Endothelial cell of umbilical vein (primary cell): ENCODE data around the gene TXNRD2.

Source experiments
- CTCF ChIP-seq, 2 donors: IDR thresholded peaks; 1 replicate in 1 of 2; 2 replicates in 1 of 2; pipeline ENCODE4 v1.5.1; 2011; ENCODE audit warnings: low read length in 2 of 2, mild to moderate bottlenecking in 2 of 2, moderate library complexity in 2 of 2, control low read depth in 1 of 2, inconsistent platforms in 1 of 2, low read depth in 1 of 2; ENCODE audit not compliant: insufficient read depth in 1 of 2; ENCODE audit errors: extremely low read depth in 1 of 2
- EZH2 ChIP-seq: IDR thresholded peaks from 2 replicates; pipeline ENCODE4 v1.6.1; 2012; ENCODE audit warnings: borderline replicate concordance, low read depth, mild to moderate bottlenecking, moderate library complexity, low read length, inconsistent platforms; ENCODE audit not compliant: severe bottlenecking
- JUN ChIP-seq: IDR thresholded peaks from 2 replicates; pipeline ENCODE4 v1.6.1; 2011; ENCODE audit warnings: borderline replicate concordance, low read depth; ENCODE audit not compliant: insufficient read length, insufficient read depth
- POLR2A ChIP-seq: IDR thresholded peaks from 2 replicates; pipeline ENCODE4 v1.6.1; 2012; ENCODE audit warnings: low read depth, mild to moderate bottlenecking, control low read depth, low read length
- POLR2AphosphoS5 ChIP-seq: IDR thresholded peaks from 2 replicates; pipeline ENCODE4 v1.6.1; 2012; ENCODE audit warnings: low read depth, mild to moderate bottlenecking, control low read depth, low read length, moderate library complexity; ENCODE audit not compliant: insufficient read depth
- TF ChIP-seq, protein P1 (sequence below): IDR thresholded peaks from 2 replicates; pipeline ENCODE4 v1.6.1; 2011; ENCODE audit not compliant: insufficient read depth, insufficient read length

DNA sequence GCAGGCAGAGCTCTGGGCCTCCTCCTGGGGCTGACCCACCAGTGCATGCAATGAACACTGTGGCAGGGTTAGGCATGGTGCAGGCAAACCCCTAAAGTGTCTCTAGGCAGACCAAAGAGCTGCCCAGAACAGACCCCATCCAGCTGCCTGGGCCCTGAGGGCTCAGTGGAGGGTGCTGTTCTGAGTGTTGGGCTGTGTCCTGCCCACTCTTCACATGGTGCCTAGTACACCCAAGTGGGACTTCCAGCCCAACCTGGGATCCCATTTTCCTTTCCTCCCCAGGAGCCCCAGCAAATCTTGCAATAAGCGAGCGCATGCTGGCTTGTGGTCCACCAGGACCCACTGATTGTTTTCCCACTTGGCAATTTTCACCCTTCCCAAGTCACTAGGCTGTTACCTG, 48.6 kb upstream of the TXNRD2 start:
- no peak for TF ChIP-seq CTCF (IDR thresholded peaks at IDR 0.05; ENCODE audit: extremely low read depth in 1 of 2, insufficient read depth in 1 of 2, low read depth in 1 of 2, low read length in 2 of 2)
- no peak for TF ChIP-seq POLR2A
- TF ChIP-seq JUN: no peak
- no peak for TF ChIP-seq POLR2AphosphoS5
- TF ChIP-seq EZH2: no peak
- TF ChIP-seq, protein P1, sequence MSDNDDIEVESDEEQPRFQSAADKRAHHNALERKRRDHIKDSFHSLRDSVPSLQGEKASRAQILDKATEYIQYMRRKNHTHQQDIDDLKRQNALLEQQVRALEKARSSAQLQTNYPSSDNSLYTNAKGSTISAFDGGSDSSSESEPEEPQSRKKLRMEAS: no peak
